Large intestine (tissue), 3 donors: ENCODE measurements around the gene USP20. TPM values are rescaled to one million over a fixed set of nuclear protein-coding genes. Genes with fewer than 3 reads are reported as not detected.

Experiments
- DNase-seq, 2 donors: peaks; one replicate each; pipeline versions ENCODE4 v3.0.0 to v3.0.0-alpha.2; 2013
- H3K27ac ChIP-seq: one replicate; pipeline ENCODE4 v1.5.1; 2013; ENCODE audit warnings: low read length
- H3K27me3 ChIP-seq: 2 replicates; pipeline ENCODE4 v1.6.1; 2013; ENCODE audit warnings: low read length; ENCODE audit not compliant: control insufficient read depth, insufficient read depth
- H3K36me3 ChIP-seq: 2 replicates; pipeline ENCODE4 v1.6.1; 2013; ENCODE audit warnings: low read length; ENCODE audit not compliant: control insufficient read depth, insufficient read depth
- H3K4me1 ChIP-seq: one replicate; pipeline ENCODE4 v1.6.1; 2013; ENCODE audit warnings: low read length; ENCODE audit not compliant: control insufficient read depth, insufficient read depth
- H3K4me3 ChIP-seq: one replicate; pipeline ENCODE4 v1.5.1; 2013; ENCODE audit warnings: low read length
- H3K9me3 ChIP-seq: one replicate; pipeline ENCODE4 v1.6.1; 2013; ENCODE audit warnings: mild to moderate bottlenecking, low read depth, low read length, moderate library complexity; ENCODE audit not compliant: control insufficient read depth
- WGBS: methylation state at CpG from one replicate; pipeline ENCODE4 v1.1.5; 2013; ENCODE audit warnings: low lambda C conversion rate; ENCODE audit not compliant: insufficient coverage; 5-methylcytosine and 5-hydroxymethylcytosine counted together
- polyA plus RNA-seq: library from polyadenylated mRNA; unstranded; fragments of 120-200 nt; gene quantifications from one replicate; pipeline ENCODE4 v1.2.1, GENCODE V29; 2013

The USP20 gene
- polyA plus RNA-seq, 1 donor: 17.7 TPM

- no peaks in the 10 kb centered on the region for H3K4me1 ChIP-seq
- H3K27me3 ChIP-seq: no peaks in the 10 kb centered on the region
- no peak overlapping the region for H3K27ac ChIP-seq
- peaks cover 48% of the 10 kb centered on the region for H3K36me3 ChIP-seq
- DNase-seq: no peak
- no peak overlapping the region for H3K4me3 ChIP-seq
- H3K9me3 ChIP-seq: no peaks in the 10 kb centered on the region
- no CpG with 5 or more reads among the region's 5 CpGs for WGBS
These were observed 17.3 kb downstream of the USP20 start for GRCh38 chr9:129852579-129852978.

- Histone ChIP-seq H3K4me1 (no peaks in the 10 kb centered on the region), H3K27ac (no peak overlapping the region), H3K36me3 (peaks cover 59% of the 10 kb centered on the region), H3K4me3 (no peak overlapping the region), H3K9me3 (no peaks in the 10 kb centered on the region), H3K27me3 (no peaks in the 10 kb centered on the region)
- DNase-seq: no peak
- 60% methylated on average over 1 of the region's 3 CpGs for WGBS
These were observed 18.4 kb downstream of the USP20 start for GRCh38 chr9:129853614-129854013.

- no CpG with 5 or more reads among the region's 4 CpGs for WGBS
- Histone ChIP-seq H3K27me3 (no peaks in the 10 kb centered on the region), H3K9me3 (no peaks in the 10 kb centered on the region), H3K4me1 (no peaks in the 10 kb centered on the region), H3K36me3 (peaks cover 65% of the 10 kb centered on the region), H3K4me3 (no peak overlapping the region), H3K27ac (no peak overlapping the region)
- no peak for DNase-seq
These were observed 19.4 kb downstream of the USP20 start for GRCh38 chr9:129854588-129855110.

GRCh38 chr9:129857207-129857606, 21.9 kb downstream of the USP20 start:
- Histone ChIP-seq H3K27ac (no peak overlapping the region), H3K4me3 (no peak overlapping the region), H3K27me3 (no peaks in the 10 kb centered on the region), H3K4me1 (no peaks in the 10 kb centered on the region), H3K36me3 (peaks cover 68% of the 10 kb centered on the region), H3K9me3 (no peaks in the 10 kb centered on the region)
- no CpG with 5 or more reads among the region's 7 CpGs for WGBS
- DNase-seq: no peak

GRCh38 chr9:129858167-129858962, 23.1 kb downstream of the USP20 start:
- Histone ChIP-seq H3K4me1 (no peaks in the 10 kb centered on the region), H3K27me3 (no peaks in the 10 kb centered on the region), H3K36me3 (peaks cover 65% of the 10 kb centered on the region), H3K27ac (no peak overlapping the region), H3K9me3 (no peaks in the 10 kb centered on the region), H3K4me3 (no peak overlapping the region)
- no CpG with 5 or more reads among the region's 11 CpGs for WGBS
- DNase-seq: no peak

GRCh38 chr9:129860653-129861446, 25.6 kb downstream of the USP20 start:
- peaks cover 57% of the 10 kb centered on the region for H3K36me3 ChIP-seq
- no peaks in the 10 kb centered on the region for H3K9me3 ChIP-seq
- no peaks in the 10 kb centered on the region for H3K4me1 ChIP-seq
- WGBS: no CpG with 5 or more reads among the region's 11 CpGs
- no peak overlapping the region for H3K27ac ChIP-seq
- H3K4me3 ChIP-seq: no peak overlapping the region
- DNase-seq: no peak
- no peaks in the 10 kb centered on the region for H3K27me3 ChIP-seq

- Histone ChIP-seq H3K27ac (no peak overlapping the region), H3K27me3 (no peaks in the 10 kb centered on the region), H3K4me1 (no peaks in the 10 kb centered on the region), H3K4me3 (no peak overlapping the region), H3K9me3 (no peaks in the 10 kb centered on the region), H3K36me3 (peaks cover 56% of the 10 kb centered on the region)
- DNase-seq: no peak
- WGBS: no CpG with 5 or more reads among the region's 12 CpGs
These were observed 26.2 kb downstream of the USP20 start for GRCh38 chr9:129861447-129861827.

GRCh38 chr9:129863059-129863690, 27.9 kb downstream of the USP20 start:
- Histone ChIP-seq H3K27ac (no peak overlapping the region), H3K27me3 (no peaks in the 10 kb centered on the region), H3K36me3 (peaks cover 49% of the 10 kb centered on the region), H3K4me3 (no peak overlapping the region), H3K9me3 (no peaks in the 10 kb centered on the region), H3K4me1 (no peaks in the 10 kb centered on the region)
- WGBS: no CpG with 5 or more reads among the region's 14 CpGs
- DNase-seq: no peak

- H3K27ac ChIP-seq: no peak overlapping the region
- no peaks in the 10 kb centered on the region for H3K27me3 ChIP-seq
- DNase-seq: no peak
- H3K4me1 ChIP-seq: no peaks in the 10 kb centered on the region
- WGBS: no CpG with 5 or more reads among the region's 11 CpGs
- H3K9me3 ChIP-seq: no peaks in the 10 kb centered on the region
- H3K4me3 ChIP-seq: no peak overlapping the region
- peaks cover 42% of the 10 kb centered on the region for H3K36me3 ChIP-seq
These were observed 29.9 kb downstream of the USP20 start for GRCh38 chr9:129864991-129865647.
